OCI-LY1 (cell line): ENCODE data around the gene EIF3L.

Experiments
- CTCF ChIP-seq: fragments of 200-600 bp; sonication (generic), shearing (Covaris generic); IDR thresholded peaks from 2 replicates; pipeline ENCODE4 v1.5.1; 2017; ENCODE audit warnings: mild to moderate bottlenecking, antibody characterized with exemption, low read length, moderate library complexity, mixed read lengths
- EZH2 ChIP-seq: fragments of 200-600 bp; sonication (generic), shearing (Covaris generic); IDR thresholded peaks from 2 replicates; pipeline ENCODE4 v1.8.0; 2017; ENCODE audit warnings: borderline replicate concordance, mixed run types, mild to moderate bottlenecking, antibody characterized with exemption, low read length, moderate library complexity, mixed read lengths

- no peak for TF ChIP-seq CTCF
- no peak for TF ChIP-seq EZH2
Measured at GRCh38 chr22:37916311-37916710, 67.1 kb downstream of the EIF3L start.
